Duodenal mucosa (tissue), 2 donors: Measurements from ENCODE around the gene TP53TG5.

ENCODE experiments used
- H3K27ac ChIP-seq: one replicate; pipeline ENCODE4 v1.7.0; 2013; ENCODE audit warnings: low read depth, low read length
- H3K27me3 ChIP-seq, 2 donors: one replicate each; pipeline ENCODE4 v1.7.0; 2013; ENCODE audit warnings: low read length in 2 of 2, control low read depth in 1 of 2; ENCODE audit not compliant: insufficient read depth in 2 of 2, control insufficient read depth in 1 of 2
- H3K36me3 ChIP-seq, 2 donors: one replicate each; pipeline ENCODE4 v1.7.0; 2013; ENCODE audit warnings: low read length in 2 of 2, control low read depth in 1 of 2; ENCODE audit not compliant: insufficient read depth in 2 of 2, control insufficient read depth in 1 of 2
- H3K4me1 ChIP-seq, 2 donors: one replicate each; pipeline ENCODE4 v1.7.0; 2013; ENCODE audit warnings: low read length in 2 of 2, control low read depth in 1 of 2; ENCODE audit not compliant: insufficient read depth in 2 of 2, control insufficient read depth in 1 of 2
- H3K4me3 ChIP-seq, 2 donors: one replicate each; pipeline ENCODE4 v1.7.0; 2013; ENCODE audit warnings: low read length in 2 of 2, low read depth in 1 of 2
- H3K9ac ChIP-seq, 2 donors: one replicate each; pipeline ENCODE4 v1.7.0; 2013; ENCODE audit warnings: low read length in 2 of 2, low read depth in 1 of 2
- H3K9me3 ChIP-seq, 2 donors: one replicate each; pipeline ENCODE4 v1.7.0; 2013; ENCODE audit warnings: low read length in 2 of 2, control low read depth in 1 of 2; ENCODE audit not compliant: control insufficient read depth in 1 of 2

Gene TP53TG5

DNA sequence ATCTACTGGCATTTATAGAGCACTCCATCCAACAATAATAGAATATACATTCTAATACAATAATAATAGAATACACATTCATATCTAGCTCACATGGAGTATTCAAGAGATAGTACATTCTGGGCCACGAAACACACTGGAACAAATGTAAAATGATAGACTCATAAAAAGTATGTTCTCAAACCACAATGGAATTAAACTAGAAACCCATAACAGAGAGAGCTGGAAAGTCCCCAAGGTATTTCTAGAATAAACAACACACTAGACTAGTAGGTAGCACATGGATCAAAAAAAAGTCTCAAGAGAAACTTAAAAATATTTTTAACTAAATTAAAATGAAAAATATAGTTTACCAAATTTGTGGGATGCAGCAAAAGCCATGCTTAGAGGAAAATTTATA is 9.1 kb upstream of the TP53TG5 start:
- Histone ChIP-seq H3K9me3 (no peaks in the 10 kb centered on the region), H3K9ac (no peak overlapping the region), H3K27me3 (no peaks in the 10 kb centered on the region), H3K36me3 (no peaks in the 10 kb centered on the region), H3K4me3 (no peak overlapping the region), H3K27ac (no peak overlapping the region), H3K4me1 (no peaks in the 10 kb centered on the region)

DNA sequence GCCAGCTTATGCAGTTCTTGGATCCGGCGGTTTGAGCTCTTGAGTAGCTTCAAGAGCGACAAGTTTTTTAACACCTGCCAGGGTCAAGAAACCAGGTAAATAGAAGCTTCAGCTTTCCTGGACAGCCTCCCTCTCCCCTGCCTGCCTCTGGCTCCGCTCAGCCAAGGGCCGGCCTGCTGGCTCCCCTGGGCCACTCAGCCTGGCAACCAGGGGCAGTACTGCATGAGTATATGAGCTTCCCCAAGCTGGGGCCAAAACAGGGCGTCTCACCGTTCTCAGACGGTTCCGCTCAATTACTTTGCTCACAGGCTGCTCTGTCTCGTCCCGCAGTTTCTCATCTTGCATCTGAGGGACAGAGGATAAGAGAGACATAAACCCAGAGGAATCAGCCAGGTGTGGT is 856 bp downstream of the TP53TG5 start:
- Histone ChIP-seq H3K9ac (no peak overlapping the region), H3K9me3 (no peaks in the 10 kb centered on the region), H3K4me3 (no peak overlapping the region), H3K27ac (no peak overlapping the region), H3K36me3 (no peaks in the 10 kb centered on the region), H3K27me3 (no peaks in the 10 kb centered on the region), H3K4me1 (peaks cover 5 to 18% of the 10 kb centered on the region in 2 donors)

DNA sequence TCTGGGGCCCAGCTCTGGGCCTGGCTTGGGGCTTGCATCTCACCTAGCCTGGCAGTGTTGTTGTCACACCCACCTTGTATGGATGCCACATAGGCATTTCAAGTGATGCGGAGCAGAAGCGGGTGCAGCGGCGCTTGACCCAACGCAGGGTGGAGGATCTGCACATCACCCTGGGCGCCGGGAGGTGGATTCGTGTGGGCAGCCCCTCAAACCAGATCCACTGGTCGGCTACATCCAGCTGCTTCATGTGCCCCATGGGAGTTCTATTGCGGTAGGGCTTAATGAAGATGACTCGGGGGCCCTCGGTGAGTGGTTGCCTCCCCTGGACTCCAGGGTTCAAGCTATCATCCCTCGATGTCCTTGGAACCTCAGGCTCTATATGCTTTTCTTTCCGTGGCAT is 3.2 kb downstream of the TP53TG5 start:
- no peaks in the 10 kb centered on the region for H3K27me3 ChIP-seq
- H3K9me3 ChIP-seq = no peaks in the 10 kb centered on the region
- peaks cover 13 to 35% of the 10 kb centered on the region in 2 donors for H3K4me1 ChIP-seq
- H3K9ac ChIP-seq = no peak overlapping the region
- H3K27ac ChIP-seq = no peak overlapping the region
- no peak overlapping the region for H3K4me3 ChIP-seq
- H3K36me3 ChIP-seq = no peaks in the 10 kb centered on the region

DNA sequence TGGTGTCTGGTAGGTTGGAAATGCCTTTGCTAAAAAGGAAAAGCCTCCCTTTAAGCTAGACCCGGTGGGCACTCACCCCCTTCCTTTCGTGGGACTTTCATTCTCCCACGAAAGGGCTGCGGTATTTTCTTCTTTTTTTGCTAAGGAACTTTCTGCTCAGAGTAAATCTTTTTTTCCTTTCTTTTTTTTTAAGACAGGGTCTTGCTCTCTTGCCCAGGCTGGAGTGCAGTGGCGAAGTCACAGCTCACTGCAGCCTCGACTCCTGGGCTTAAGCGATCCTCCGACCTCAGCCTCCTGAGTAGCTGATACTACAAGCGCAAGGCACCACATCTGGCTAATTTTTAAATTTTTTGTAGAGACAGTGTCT is 4.0 kb downstream of the TP53TG5 start:
- peak overlapping the region; percentile 67 to 82 for H3K4me3 ChIP-seq

DNA sequence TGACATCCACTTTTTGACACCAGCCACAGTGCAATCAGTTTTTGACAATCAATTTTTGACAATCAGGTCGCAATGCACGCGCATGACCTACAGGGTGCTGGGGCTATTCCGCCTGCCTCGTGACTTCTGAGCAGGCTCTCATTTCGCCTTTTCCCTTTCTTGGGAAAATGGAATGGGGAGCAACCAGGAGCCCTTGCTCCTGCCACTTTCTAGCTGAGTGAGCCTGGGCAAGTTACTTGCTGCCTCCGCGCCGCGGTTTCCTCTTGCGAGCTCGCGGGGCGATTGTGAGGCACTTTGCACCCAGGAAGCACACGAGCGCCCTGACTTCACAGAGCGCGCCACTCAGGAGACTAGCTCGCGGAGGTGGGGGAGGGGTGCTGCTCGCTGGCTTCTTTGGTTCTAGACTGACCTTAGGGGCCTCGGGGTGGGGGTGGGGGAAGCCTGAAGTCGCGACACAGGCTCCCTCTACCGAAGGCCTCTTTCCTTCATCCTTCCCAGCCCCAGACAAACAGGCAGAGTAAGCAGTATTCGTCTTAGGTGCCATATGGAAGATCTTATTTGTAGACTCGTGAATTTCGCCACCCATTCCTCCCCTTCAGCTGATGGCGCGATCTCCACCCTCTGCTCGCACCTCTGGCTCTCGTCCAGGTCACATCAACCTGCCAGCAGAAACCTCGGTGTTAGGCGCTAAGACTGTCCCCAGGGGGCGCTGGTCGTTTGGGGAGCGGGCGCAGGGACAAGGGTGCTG is 4.6 kb downstream of the TP53TG5 start:
- peaks cover 13 to 41% of the 10 kb centered on the region in 2 donors for H3K4me1 ChIP-seq
- H3K4me3 ChIP-seq = peak overlapping the region; percentile 67 to 82
- no peaks in the 10 kb centered on the region for H3K9me3 ChIP-seq
- peak overlapping the region; percentile 17 for H3K27ac ChIP-seq
- H3K9ac ChIP-seq = peak overlapping the region; percentile 48 to 59
- peaks cover 2% of the 10 kb centered on the region in 2 donors for H3K36me3 ChIP-seq
- no peaks in the 10 kb centered on the region for H3K27me3 ChIP-seq

More for the DNA sequence above, 4.0 kb downstream of the TP53TG5 start:
- H3K27me3 ChIP-seq = no peaks in the 10 kb centered on the region
- H3K9me3 ChIP-seq = no peaks in the 10 kb centered on the region
- H3K27ac ChIP-seq = no peak overlapping the region
- H3K4me1 ChIP-seq = peaks cover 13 to 37% of the 10 kb centered on the region in 2 donors
- no peaks in the 10 kb centered on the region for H3K36me3 ChIP-seq
- H3K9ac ChIP-seq = peak overlapping the region in 1 of 2 donors; percentile 59

DNA sequence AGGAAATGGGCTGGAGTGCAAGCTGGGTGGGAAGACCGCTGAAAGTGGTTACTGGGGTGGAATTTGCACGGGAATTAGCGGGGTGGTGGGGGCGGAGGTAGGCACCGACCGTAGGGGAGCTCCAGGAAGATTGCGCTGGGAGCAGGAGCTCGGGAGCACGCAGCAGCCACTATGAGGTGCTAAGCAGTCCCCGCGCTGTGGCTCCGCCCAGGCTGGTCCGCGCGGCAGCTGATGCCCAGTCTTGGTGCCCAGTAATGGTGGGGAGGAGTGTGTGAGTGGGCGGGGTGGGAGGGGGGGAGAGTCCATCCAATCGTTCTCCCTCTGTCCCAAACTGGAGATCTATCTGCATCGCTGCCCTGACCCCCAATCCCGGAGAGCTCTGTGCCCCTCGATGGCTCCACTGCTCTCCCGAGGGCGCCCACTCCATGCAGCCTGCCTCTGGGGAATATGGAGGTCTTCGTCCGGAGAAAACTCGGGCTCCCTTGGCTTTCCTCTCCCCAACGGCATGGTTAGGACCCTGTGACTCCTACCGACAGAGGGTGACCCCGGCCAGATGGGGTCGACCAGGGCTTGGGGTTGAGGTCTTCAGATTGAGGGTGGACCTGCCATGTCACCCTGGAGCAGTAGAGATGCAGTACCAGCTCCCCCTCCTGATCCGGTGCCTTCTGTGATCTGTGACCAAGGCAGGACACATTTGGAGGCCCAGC is 5.3 kb downstream of the TP53TG5 start:
- H3K4me1 ChIP-seq = peaks cover 13 to 46% of the 10 kb centered on the region in 2 donors
- no peaks in the 10 kb centered on the region for H3K27me3 ChIP-seq
- H3K9ac ChIP-seq = peak overlapping the region; percentile 48 to 59
- H3K9me3 ChIP-seq = no peaks in the 10 kb centered on the region
- H3K4me3 ChIP-seq = peak overlapping the region; percentile 67 to 82
- H3K36me3 ChIP-seq = peaks cover 8 to 9% of the 10 kb centered on the region in 2 donors
- no peak overlapping the region for H3K27ac ChIP-seq

DNA sequence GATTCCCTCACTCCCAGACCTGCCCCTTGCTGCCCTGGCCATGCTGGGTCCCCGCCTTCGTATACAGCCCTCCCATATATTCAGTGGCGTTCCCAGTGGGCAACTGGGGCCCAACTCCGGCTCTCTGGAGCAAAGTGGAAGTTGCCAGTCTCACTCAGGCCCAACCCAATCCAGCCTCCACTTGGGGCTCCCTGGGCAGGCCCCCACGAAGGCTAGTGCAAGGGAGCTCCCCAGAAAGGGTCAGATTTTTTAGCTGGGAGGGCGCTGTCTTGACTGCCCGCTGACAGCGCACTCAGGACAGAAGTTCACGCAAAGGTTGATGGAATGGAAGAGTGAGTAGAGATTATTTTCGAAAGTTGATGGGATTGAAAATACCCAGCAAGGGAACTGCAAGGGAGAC is 5.9 kb downstream of the TP53TG5 start:
- peaks cover 13 to 51% of the 10 kb centered on the region in 2 donors for H3K4me1 ChIP-seq
- H3K9me3 ChIP-seq = no peaks in the 10 kb centered on the region
- no peak overlapping the region for H3K27ac ChIP-seq
- peaks cover 14 to 15% of the 10 kb centered on the region in 2 donors for H3K36me3 ChIP-seq
- H3K9ac ChIP-seq = no peak overlapping the region
- no peaks in the 10 kb centered on the region for H3K27me3 ChIP-seq
- no peak overlapping the region for H3K4me3 ChIP-seq

DNA sequence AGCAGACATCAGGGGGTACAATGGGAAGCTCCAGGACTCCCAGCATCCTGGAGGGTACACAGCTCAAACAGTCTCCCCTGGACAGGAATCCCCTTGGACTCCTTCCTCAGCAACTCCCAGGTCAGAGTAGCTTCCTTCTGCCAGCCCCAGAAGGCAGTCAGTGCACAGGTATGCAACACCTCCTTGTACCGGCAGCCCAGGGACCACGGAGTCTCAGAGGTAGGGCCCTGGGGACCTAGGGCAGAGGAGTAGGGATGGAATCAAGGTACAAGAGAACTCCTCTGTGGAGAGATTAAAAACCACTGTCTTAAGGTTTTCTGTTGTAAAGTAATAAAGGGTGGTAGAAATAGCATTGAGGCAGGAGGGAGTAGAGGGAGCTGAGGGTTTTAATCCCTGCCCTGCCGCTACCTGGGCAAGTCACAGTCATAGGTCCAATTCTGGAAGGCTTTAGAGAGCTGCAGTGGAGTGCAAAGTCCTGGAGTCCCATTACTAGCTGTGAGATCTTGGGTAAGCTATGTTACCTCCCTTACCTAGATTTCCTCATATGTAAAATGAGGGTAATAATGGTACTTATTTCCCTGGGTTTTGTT is 7.5 kb downstream of the TP53TG5 start:
- H3K4me1 ChIP-seq = peaks cover 13 to 55% of the 10 kb centered on the region in 2 donors
- H3K9me3 ChIP-seq = no peaks in the 10 kb centered on the region
- H3K27me3 ChIP-seq = no peaks in the 10 kb centered on the region
- H3K27ac ChIP-seq = no peak overlapping the region
- H3K9ac ChIP-seq = no peak overlapping the region
- H3K4me3 ChIP-seq = no peak overlapping the region
- peaks cover 27 to 29% of the 10 kb centered on the region in 2 donors for H3K36me3 ChIP-seq

DNA sequence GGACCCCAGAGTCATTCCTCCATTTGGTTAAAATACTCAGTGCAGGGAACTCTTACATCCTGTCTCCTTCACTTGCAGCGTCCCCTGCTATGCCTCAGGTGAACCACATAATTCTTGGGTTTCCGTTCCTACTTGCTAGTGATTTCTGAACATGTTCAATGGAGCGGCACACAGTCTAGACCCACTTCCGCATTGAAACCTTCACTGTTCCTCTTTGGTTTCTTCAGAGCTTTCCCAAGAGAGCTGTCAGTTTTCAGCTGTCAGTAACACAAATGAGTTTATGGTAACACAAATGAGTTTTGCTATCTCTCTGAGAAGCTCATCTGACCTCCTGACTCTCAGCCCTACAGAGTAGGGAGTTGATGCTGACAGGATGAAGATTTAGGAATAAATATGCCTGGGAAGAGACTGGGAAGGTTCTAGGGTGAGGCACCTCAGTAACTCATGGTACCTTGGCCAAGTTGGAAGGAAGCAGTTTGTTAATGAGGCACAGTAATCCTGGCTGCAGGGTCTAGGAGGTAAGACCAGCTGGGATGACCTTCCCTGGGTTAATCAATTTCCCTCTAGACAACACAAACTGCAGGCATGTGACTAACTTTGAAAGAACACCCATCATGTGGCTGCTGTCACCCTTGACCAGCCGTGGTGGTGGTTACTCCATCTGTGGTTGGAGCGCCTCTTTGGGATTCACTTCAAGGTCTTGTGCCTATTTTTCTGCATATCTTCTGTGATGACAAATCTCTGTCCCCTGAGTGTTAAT is 9.7 kb downstream of the TP53TG5 start:
- no peak overlapping the region for H3K27ac ChIP-seq
- peaks cover 27 to 35% of the 10 kb centered on the region in 2 donors for H3K36me3 ChIP-seq
- no peak overlapping the region for H3K4me3 ChIP-seq
- H3K4me1 ChIP-seq = peaks cover 20 to 60% of the 10 kb centered on the region in 2 donors
- H3K9ac ChIP-seq = no peak overlapping the region
- no peaks in the 10 kb centered on the region for H3K9me3 ChIP-seq
- no peaks in the 10 kb centered on the region for H3K27me3 ChIP-seq
